Esophagus squamous epithelium (tissue), 5 donors: ENCODE results near the gene CBR1. TPM values are rescaled to one million over a fixed set of nuclear protein-coding genes. Genes with fewer than 3 reads are reported as not detected.

Experiments
- DNase-seq: peaks from one replicate; lab custom pipeline; 2025; lab: John Stamatoyannopoulos, UW
- H3K27ac ChIP-seq, 4 donors: fragments of 200-600 bp; sonication (generic); one replicate each; pipeline ENCODE4 v1.5.1; 2016 to 2019; ENCODE audit warnings: mild to moderate bottlenecking in 1 of 4
- H3K27me3 ChIP-seq, 4 donors: fragments of 200-600 bp; sonication (generic); 1 replicate in 3 of 4; 2 replicates in 1 of 4; pipeline versions ENCODE4 v1.5.1 to v1.6.0; 2017 to 2021; ENCODE audit warnings: antibody characterized with exemption in 1 of 4
- H3K36me3 ChIP-seq, 3 donors: fragments of 200-600 bp; sonication (generic); one replicate each; pipeline ENCODE4 v1.5.1; 2016 to 2019
- H3K4me1 ChIP-seq, 3 donors: fragments of 200-600 bp; sonication (generic); one replicate each; pipeline ENCODE4 v1.5.1; 2017 to 2019
- H3K4me3 ChIP-seq, 4 donors: fragments of 200-600 bp; sonication (generic); 1 replicate in 3 of 4; 2 replicates in 1 of 4; pipeline ENCODE4 v1.5.1; 2016 to 2019; ENCODE audit warnings: mild to moderate bottlenecking in 2 of 4, moderate library complexity in 1 of 4
- H3K9me3 ChIP-seq, 3 donors: fragments of 200-600 bp; sonication (generic); one replicate each; pipeline ENCODE4 v1.5.1; 2016 to 2019
- POLR2A ChIP-seq, 4 donors: fragments of 450-650 bp; IDR thresholded peaks; one replicate each; pipeline ENCODE4 v1.6.1; 2017; ENCODE audit warnings: antibody characterized with exemption in 4 of 4, mild to moderate bottlenecking in 4 of 4, moderate library complexity in 3 of 4
- WGBS, 2 donors: methylation state at CpG; one replicate each; pipeline ENCODE4 v1.1.5; 2018; 5-methylcytosine and 5-hydroxymethylcytosine counted together
- intact Hi-C: fragments of 100-400 bp; cut with DNase I; formaldehyde crosslinking; loops from one replicate; pipeline ENCODE4 v1.15.0; 2022
- total RNA-seq, 4 donors: library from RNA; depleted of rRNA; stranded (reverse); fragments of >200 nt; gene quantifications; one replicate each; pipeline ENCODE4 v1.1.0, GENCODE V29; 2016
- TF ChIP-seq, protein P1 (sequence below), 6 experiments: fragments of 450-650 bp in 4 of 6; fragments of 200-600 bp in 2 of 6; sonication (generic) in 2 of 6; IDR thresholded peaks; one replicate each; pipeline ENCODE4 v1.5.1; 2016 to 2019; ENCODE audit warnings: antibody characterized with exemption in 6 of 6, mild to moderate bottlenecking in 4 of 6, moderate library complexity in 4 of 6
- donor health status: DM: yes; HTN: yes; CAD: no.

Gene CBR1
- total RNA-seq, 4 donors from 2014 or later, result 320 to 932 (median 584) TPM

DNA sequence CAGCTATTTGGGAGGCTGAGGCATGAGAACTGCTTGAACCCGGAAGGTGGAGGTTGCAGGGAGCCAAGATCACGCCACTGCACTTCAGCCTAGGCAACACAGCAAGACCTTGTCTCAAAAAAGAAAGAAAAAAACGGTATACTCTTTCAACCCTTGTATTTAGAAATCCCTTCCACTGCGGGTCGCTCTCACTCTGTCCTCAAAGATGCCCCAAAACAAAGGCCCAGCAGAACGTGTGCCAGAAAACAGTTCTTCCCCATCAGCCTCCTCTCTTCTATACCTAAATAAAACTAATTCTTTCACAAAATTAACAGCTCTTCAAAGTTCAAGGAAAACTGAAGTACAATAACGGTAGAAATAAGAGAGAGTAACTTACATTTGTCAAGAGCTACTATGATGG lies 22.7 kb upstream of the CBR1 start:
- WGBS, 2 donors, result 76 to 86% methylated on average over 7 of the region's 7 CpGs
- intact Hi-C loops, result no loop called here
- peaks cover 12 to 99% (median 33%) of the 10 kb centered on the region in 3 donors for H3K36me3 ChIP-seq

DNA sequence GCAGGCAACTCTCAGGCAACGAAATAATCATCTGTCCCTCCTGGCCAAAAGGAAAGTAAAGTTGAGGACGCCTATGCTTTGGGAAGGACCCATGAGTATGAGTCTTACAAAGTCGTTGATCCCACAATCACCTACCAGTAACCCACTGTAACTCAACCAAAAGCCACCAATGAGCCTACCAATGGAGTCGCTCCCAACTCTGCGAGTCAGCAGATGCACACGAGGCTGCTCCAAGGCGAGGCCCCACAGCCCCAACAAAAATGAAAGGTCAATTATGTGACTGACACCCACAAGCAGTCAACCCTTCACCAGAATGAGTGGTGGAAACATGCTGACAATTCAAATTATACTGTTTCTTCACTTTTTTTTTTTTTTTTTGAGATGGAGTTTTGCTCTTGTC lies 21.5 kb upstream of the CBR1 start:
- H3K27ac ChIP-seq, result no peak overlapping the region
- no peaks in the 10 kb centered on the region for H3K9me3 ChIP-seq
- H3K36me3 ChIP-seq, result peaks cover 12 to 98% (median 28%) of the 10 kb centered on the region in 3 donors
- intact Hi-C loops, result no loop called here
- H3K4me1 ChIP-seq, result peaks cover 2 to 13% (median 8%) of the 10 kb centered on the region in 3 donors
- DNase-seq, result no peak
- H3K27me3 ChIP-seq, result no peaks in the 10 kb centered on the region
- TF ChIP-seq POLR2A (IDR thresholded peaks at IDR 0.05), result no peak
- TF ChIP-seq, protein P1, sequence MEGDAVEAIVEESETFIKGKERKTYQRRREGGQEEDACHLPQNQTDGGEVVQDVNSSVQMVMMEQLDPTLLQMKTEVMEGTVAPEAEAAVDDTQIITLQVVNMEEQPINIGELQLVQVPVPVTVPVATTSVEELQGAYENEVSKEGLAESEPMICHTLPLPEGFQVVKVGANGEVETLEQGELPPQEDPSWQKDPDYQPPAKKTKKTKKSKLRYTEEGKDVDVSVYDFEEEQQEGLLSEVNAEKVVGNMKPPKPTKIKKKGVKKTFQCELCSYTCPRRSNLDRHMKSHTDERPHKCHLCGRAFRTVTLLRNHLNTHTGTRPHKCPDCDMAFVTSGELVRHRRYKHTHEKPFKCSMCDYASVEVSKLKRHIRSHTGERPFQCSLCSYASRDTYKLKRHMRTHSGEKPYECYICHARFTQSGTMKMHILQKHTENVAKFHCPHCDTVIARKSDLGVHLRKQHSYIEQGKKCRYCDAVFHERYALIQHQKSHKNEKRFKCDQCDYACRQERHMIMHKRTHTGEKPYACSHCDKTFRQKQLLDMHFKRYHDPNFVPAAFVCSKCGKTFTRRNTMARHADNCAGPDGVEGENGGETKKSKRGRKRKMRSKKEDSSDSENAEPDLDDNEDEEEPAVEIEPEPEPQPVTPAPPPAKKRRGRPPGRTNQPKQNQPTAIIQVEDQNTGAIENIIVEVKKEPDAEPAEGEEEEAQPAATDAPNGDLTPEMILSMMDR (IDR thresholded peaks at IDR 0.05), result no peak
- no peak overlapping the region for H3K4me3 ChIP-seq
- 92 to 95% methylated on average over 7 of the region's 7 CpGs for WGBS, 2 donors

More for the DNA sequence above, 22.7 kb upstream of the CBR1 start:
- Histone ChIP-seq H3K9me3 (no peaks in the 10 kb centered on the region), H3K27me3 (no peaks in the 10 kb centered on the region), H3K4me3 (no peak overlapping the region), H3K4me1 (peaks cover 0 to 1% (median 0%) of the 10 kb centered on the region in 3 donors), H3K27ac (no peak overlapping the region)
- TF ChIP-seq, protein P1 (IDR thresholded peaks at IDR 0.05), result no peak
- TF ChIP-seq POLR2A (IDR thresholded peaks at IDR 0.05), result no peak
- DNase-seq, result no peak

DNA sequence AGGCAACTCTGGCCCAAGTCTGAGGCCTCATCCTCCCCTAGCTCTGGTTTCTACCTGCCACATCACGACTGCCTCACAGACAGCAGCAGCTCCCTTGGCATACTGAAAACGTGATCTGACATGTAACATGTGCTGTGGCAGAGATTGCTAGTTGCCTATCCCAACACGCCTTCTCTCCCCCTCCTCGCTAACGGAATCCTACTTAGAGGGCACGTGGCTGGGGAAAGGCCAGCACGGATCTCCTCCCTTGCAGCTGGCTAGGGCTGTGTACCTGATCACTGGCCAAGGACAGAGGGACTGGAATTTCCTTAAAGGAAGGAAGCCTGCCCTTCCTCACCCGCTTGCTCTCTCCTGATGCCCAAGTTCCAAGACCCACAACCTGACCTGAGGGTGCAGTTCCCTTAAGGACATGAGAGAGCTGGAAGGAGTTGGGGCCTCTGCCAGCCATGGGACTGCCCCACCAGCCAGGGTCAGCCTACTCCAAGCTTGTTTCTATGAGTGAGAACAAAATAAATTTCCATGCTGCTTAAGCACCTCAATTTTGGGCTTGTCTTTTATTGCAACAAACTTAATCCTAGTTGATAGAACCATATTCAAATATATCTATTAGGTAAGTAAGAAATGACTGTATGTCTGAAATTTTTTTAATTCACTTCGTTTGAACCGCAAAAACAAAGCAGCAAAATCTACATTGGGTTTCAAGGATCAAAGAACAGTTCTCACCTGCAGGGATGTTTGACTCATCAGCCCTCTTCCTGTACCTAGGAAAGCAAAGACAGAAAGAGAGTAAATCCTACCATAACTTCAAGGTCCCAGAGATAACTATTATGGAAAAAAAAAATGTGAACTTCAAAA lies 16.7 kb upstream of the CBR1 start:
- Histone ChIP-seq H3K4me1 (peaks cover 7 to 39% (median 16%) of the 10 kb centered on the region in 3 donors), H3K4me3 (no peak overlapping the region), H3K27ac (peak overlapping the region; percentile 62 to 80 (median 76)), H3K36me3 (peaks cover 21 to 99% (median 30%) of the 10 kb centered on the region in 3 donors), H3K9me3 (no peaks in the 10 kb centered on the region), H3K27me3 (no peaks in the 10 kb centered on the region)
- no peak for DNase-seq
- intact Hi-C loops, result loop anchor here (10.0 kb wide), 1 partner anchor 62 kb away; no protein-coding TSS in a partner anchor
- TF ChIP-seq, protein P1 (IDR thresholded peaks at IDR 0.05), result no peak
- no peak for TF ChIP-seq POLR2A (IDR thresholded peaks at IDR 0.05)
- WGBS, 2 donors, result 17 to 52% methylated on average over 9 to 10 of the region's 10 CpGs

DNA sequence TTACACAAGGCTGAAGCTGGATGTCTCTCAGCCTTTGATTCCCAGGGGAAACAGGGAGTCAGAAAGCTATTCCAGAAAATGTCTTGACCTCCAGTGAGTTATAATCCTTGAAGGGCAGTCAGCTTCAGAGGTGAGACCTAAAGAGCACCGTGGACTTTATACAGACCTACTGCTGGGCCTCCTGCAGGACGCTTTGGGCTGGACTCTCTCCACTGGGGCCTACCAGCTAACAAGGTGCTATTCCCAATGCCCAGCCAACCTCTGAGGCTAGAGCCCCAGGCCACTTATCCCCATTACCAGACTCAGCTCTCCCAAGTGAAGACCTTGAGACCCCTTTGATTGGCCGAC lies 16.1 kb upstream of the CBR1 start:
- 75 to 84% methylated on average over 2 to 3 of the region's 3 CpGs for WGBS, 2 donors
- Histone ChIP-seq H3K4me1 (peaks cover 7 to 45% (median 18%) of the 10 kb centered on the region in 3 donors), H3K4me3 (no peak overlapping the region), H3K27ac (peak overlapping the region; percentile 62 to 80 (median 76)), H3K36me3 (peaks cover 21 to 99% (median 30%) of the 10 kb centered on the region in 3 donors), H3K27me3 (no peaks in the 10 kb centered on the region), H3K9me3 (no peaks in the 10 kb centered on the region)
- intact Hi-C loops, result loop anchor here (10.0 kb wide), 1 partner anchor 61 kb away; no protein-coding TSS in a partner anchor
- TF ChIP-seq, protein P1 (IDR thresholded peaks at IDR 0.05), result no peak
- no peak for TF ChIP-seq POLR2A (IDR thresholded peaks at IDR 0.05)
- no peak for DNase-seq

DNA sequence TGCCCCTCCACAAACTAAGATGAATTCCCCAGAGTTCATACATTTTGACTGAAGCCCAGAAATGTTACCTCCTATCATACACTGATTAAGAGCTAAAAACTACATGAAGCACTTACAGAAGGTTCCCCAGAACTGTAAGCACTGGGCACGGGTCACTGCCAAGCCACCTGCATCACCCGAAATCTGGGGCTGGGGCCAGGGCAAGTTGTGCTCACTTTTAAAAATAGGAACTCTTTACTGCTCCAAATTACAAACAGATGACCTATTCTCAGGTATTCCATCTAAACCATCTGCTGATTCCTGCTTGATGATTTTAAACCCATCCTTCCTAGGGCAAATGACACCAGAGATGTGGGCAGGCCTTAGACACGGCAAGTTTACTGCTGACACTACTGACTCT lies 14.3 kb upstream of the CBR1 start:
- Histone ChIP-seq H3K9me3 (no peaks in the 10 kb centered on the region), H3K27ac (no peak overlapping the region), H3K27me3 (no peaks in the 10 kb centered on the region), H3K36me3 (peaks cover 21 to 82% (median 30%) of the 10 kb centered on the region in 3 donors), H3K4me1 (peaks cover 16 to 56% (median 27%) of the 10 kb centered on the region in 3 donors), H3K4me3 (no peak overlapping the region)
- intact Hi-C loops, result loop anchor here (10.0 kb wide), 1 partner anchor 59 kb away; no protein-coding TSS in a partner anchor
- WGBS, 2 donors, result 95 to 100% methylated on average over 3 of the region's 3 CpGs
- TF ChIP-seq, protein P1 (IDR thresholded peaks at IDR 0.05), result no peak
- no peak for TF ChIP-seq POLR2A (IDR thresholded peaks at IDR 0.05)
- no peak for DNase-seq
